ENCODE results near the gene ACSF2. TPM values are rescaled to one million over a fixed set of nuclear protein-coding genes. Genes with fewer than 3 reads are reported as not detected.

Gene ACSF2
- total RNA-seq, 1 donor from 2014 or later: 8.8 TPM

- Mint-ChIP-seq H3K36me3 (ENCODE audit: low read depth) (peaks cover 1% of the 10 kb centered on the region), H3K27me3 (ENCODE audit: insufficient read depth) (no peaks in the 10 kb centered on the region), H3K4me3 (no peak overlapping the region), H3K4me1 (ENCODE audit: low read depth) (peaks cover 15% of the 10 kb centered on the region), H3K27ac (no peak overlapping the region), H3K9me3 (no peaks in the 10 kb centered on the region)
- intact Hi-C loops (cut with micrococcal nuclease): no loop called here
- no peak for DNase-seq (ENCODE audit: low spot score)
Observed at GRCh38 chr17:50430821-50431618, 5.0 kb downstream of the ACSF2 start.

GRCh38 chr17:50432125-50432762 lies 6.2 kb downstream of the ACSF2 start:
- Mint-ChIP-seq H3K36me3 (ENCODE audit: low read depth) (peaks cover 1% of the 10 kb centered on the region), H3K9me3 (no peaks in the 10 kb centered on the region), H3K4me1 (ENCODE audit: low read depth) (peaks cover 8% of the 10 kb centered on the region), H3K27ac (no peak overlapping the region), H3K4me3 (no peak overlapping the region), H3K27me3 (ENCODE audit: insufficient read depth) (no peaks in the 10 kb centered on the region)
- intact Hi-C loops (cut with micrococcal nuclease): no loop called here
- no peak for DNase-seq (ENCODE audit: low spot score)

- H3K4me3 Mint-ChIP-seq: no peak overlapping the region
- H3K9me3 Mint-ChIP-seq: no peaks in the 10 kb centered on the region
- H3K4me1 Mint-ChIP-seq (ENCODE audit: low read depth): no peaks in the 10 kb centered on the region
- intact Hi-C loops (cut with micrococcal nuclease): no loop called here
- H3K27ac Mint-ChIP-seq: no peak overlapping the region
- no peaks in the 10 kb centered on the region for H3K27me3 Mint-ChIP-seq (ENCODE audit: insufficient read depth)
- H3K36me3 Mint-ChIP-seq (ENCODE audit: low read depth): peaks cover 1% of the 10 kb centered on the region
- no peak for DNase-seq (ENCODE audit: low spot score)
Observed at GRCh38 chr17:50437409-50437808, 11.4 kb downstream of the ACSF2 start.

- no peaks in the 10 kb centered on the region for H3K9me3 Mint-ChIP-seq
- H3K27me3 Mint-ChIP-seq (ENCODE audit: insufficient read depth): no peaks in the 10 kb centered on the region
- no peak for DNase-seq (ENCODE audit: low spot score)
- H3K4me1 Mint-ChIP-seq (ENCODE audit: low read depth): no peaks in the 10 kb centered on the region
- no peak overlapping the region for H3K27ac Mint-ChIP-seq
- intact Hi-C loops (cut with micrococcal nuclease): no loop called here
- H3K36me3 Mint-ChIP-seq (ENCODE audit: low read depth): peaks cover 1% of the 10 kb centered on the region
- no peak overlapping the region for H3K4me3 Mint-ChIP-seq
Observed at GRCh38 chr17:50439008-50439407, 13.0 kb downstream of the ACSF2 start.

- DNase-seq (ENCODE audit: low spot score): no peak
- H3K4me3 Mint-ChIP-seq: no peak overlapping the region
- H3K9me3 Mint-ChIP-seq: no peaks in the 10 kb centered on the region
- no peaks in the 10 kb centered on the region for H3K4me1 Mint-ChIP-seq (ENCODE audit: low read depth)
- intact Hi-C loops (cut with micrococcal nuclease): no loop called here
- H3K27ac Mint-ChIP-seq: no peak overlapping the region
- no peaks in the 10 kb centered on the region for H3K36me3 Mint-ChIP-seq (ENCODE audit: low read depth)
- H3K27me3 Mint-ChIP-seq (ENCODE audit: insufficient read depth): no peaks in the 10 kb centered on the region
Observed at GRCh38 chr17:50440172-50440837, 14.3 kb downstream of the ACSF2 start.

GRCh38 chr17:50440838-50441829 lies 15.1 kb downstream of the ACSF2 start:
- H3K27me3 Mint-ChIP-seq (ENCODE audit: insufficient read depth): no peaks in the 10 kb centered on the region
- no peaks in the 10 kb centered on the region for H3K4me1 Mint-ChIP-seq (ENCODE audit: low read depth)
- H3K27ac Mint-ChIP-seq: no peak overlapping the region
- H3K36me3 Mint-ChIP-seq (ENCODE audit: low read depth): no peaks in the 10 kb centered on the region
- no peak for DNase-seq (ENCODE audit: low spot score)
- H3K9me3 Mint-ChIP-seq: no peaks in the 10 kb centered on the region
- intact Hi-C loops (cut with micrococcal nuclease): no loop called here
- H3K4me3 Mint-ChIP-seq: no peak overlapping the region

- no peaks in the 10 kb centered on the region for H3K27me3 Mint-ChIP-seq (ENCODE audit: insufficient read depth)
- no peak for DNase-seq (ENCODE audit: low spot score)
- H3K27ac Mint-ChIP-seq: no peak overlapping the region
- no peaks in the 10 kb centered on the region for H3K4me1 Mint-ChIP-seq (ENCODE audit: low read depth)
- H3K9me3 Mint-ChIP-seq: no peaks in the 10 kb centered on the region
- H3K36me3 Mint-ChIP-seq (ENCODE audit: low read depth): no peaks in the 10 kb centered on the region
- no peak overlapping the region for H3K4me3 Mint-ChIP-seq
- intact Hi-C loops (cut with micrococcal nuclease): no loop called here
Observed at GRCh38 chr17:50443505-50443974, 17.5 kb downstream of the ACSF2 start.

GRCh38 chr17:50444841-50445715 lies 19.1 kb downstream of the ACSF2 start:
- Mint-ChIP-seq H3K4me3 (no peak overlapping the region), H3K36me3 (ENCODE audit: low read depth) (no peaks in the 10 kb centered on the region), H3K4me1 (ENCODE audit: low read depth) (no peaks in the 10 kb centered on the region), H3K27ac (no peak overlapping the region), H3K27me3 (ENCODE audit: insufficient read depth) (no peaks in the 10 kb centered on the region), H3K9me3 (no peaks in the 10 kb centered on the region)
- intact Hi-C loops (cut with micrococcal nuclease): no loop called here
- DNase-seq (ENCODE audit: low spot score): no peak

GRCh38 chr17:50445730-50446325 lies 19.8 kb downstream of the ACSF2 start:
- no peaks in the 10 kb centered on the region for H3K36me3 Mint-ChIP-seq (ENCODE audit: low read depth)
- no peaks in the 10 kb centered on the region for H3K4me1 Mint-ChIP-seq (ENCODE audit: low read depth)
- no peak overlapping the region for H3K27ac Mint-ChIP-seq
- H3K27me3 Mint-ChIP-seq (ENCODE audit: insufficient read depth): no peaks in the 10 kb centered on the region
- no peak for DNase-seq (ENCODE audit: low spot score)
- no peak overlapping the region for H3K4me3 Mint-ChIP-seq
- intact Hi-C loops (cut with micrococcal nuclease): no loop called here
- H3K9me3 Mint-ChIP-seq: no peaks in the 10 kb centered on the region

GRCh38 chr17:50447870-50448595 lies 22.0 kb downstream of the ACSF2 start:
- Mint-ChIP-seq H3K27me3 (ENCODE audit: insufficient read depth) (no peaks in the 10 kb centered on the region), H3K9me3 (no peaks in the 10 kb centered on the region), H3K27ac (no peak overlapping the region), H3K4me1 (ENCODE audit: low read depth) (peaks cover 5% of the 10 kb centered on the region), H3K36me3 (ENCODE audit: low read depth) (no peaks in the 10 kb centered on the region), H3K4me3 (no peak overlapping the region)
- intact Hi-C loops (cut with micrococcal nuclease): no loop called here
- DNase-seq (ENCODE audit: low spot score): no peak

- Mint-ChIP-seq H3K9me3 (no peaks in the 10 kb centered on the region), H3K4me1 (ENCODE audit: low read depth) (peaks cover 5% of the 10 kb centered on the region), H3K4me3 (no peak overlapping the region), H3K27ac (no peak overlapping the region), H3K27me3 (ENCODE audit: insufficient read depth) (no peaks in the 10 kb centered on the region), H3K36me3 (ENCODE audit: low read depth) (no peaks in the 10 kb centered on the region)
- intact Hi-C loops (cut with micrococcal nuclease): no loop called here
- DNase-seq (ENCODE audit: low spot score): no peak
Observed at GRCh38 chr17:50448643-50449042, 22.6 kb downstream of the ACSF2 start.
